GM21381 (cell line): ENCODE results near the gene ITGB8.

Experiments
- ATAC-seq: cut with Tn5 transposase; IDR thresholded peaks from one replicate; pipeline ENCODE4 v1.9.1; 2021; ENCODE audit warnings: mild to moderate bottlenecking, moderate library complexity; ENCODE audit not compliant: unreplicated experiment

ITGB8 gene

DNA sequence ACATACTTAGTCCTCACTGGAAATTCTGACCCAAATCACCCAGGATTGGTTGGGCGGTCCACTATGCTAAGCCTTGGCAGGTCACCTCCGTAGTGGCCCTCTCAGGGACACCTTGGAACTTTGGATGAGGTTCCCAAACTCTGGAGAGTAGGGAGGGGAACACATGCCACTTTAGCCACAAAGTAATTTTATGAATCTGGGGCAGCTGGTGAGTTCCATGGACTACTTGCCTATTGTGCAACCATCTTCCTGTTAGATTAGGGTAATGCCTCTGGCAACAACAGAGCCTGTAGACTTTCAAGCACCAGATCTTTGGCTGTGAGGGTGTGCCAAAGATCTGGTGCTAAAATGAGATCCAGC, 77.7 kb downstream of the ITGB8 start:
- ATAC-seq = no peak

- ATAC-seq = no peak
Observed at GRCh38 chr7:20409961-20410360, 79.3 kb downstream of the ITGB8 start.

DNA sequence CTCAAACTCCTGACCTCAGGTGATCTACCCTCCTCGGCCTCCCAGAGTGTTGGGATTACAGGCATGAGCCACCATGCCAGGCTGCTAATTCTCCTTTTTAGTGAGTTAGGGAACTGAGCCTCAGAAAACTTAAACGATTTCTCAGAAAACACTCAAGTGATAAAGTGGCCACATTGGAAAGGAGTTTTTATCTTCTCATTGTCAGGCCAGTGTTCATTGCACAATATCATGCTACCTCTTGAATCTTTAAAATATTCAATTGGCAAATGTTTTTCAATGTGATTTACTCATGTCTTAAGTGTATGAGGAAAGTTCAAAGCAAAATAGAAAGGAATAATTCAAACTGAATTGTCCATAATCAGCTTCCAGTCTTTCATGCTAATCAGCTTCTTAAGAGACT, 80.7 kb downstream of the ITGB8 start:
- ATAC-seq = no peak

GRCh38 chr7:20412032-20412431, 81.3 kb downstream of the ITGB8 start:
- ATAC-seq = no peak

GRCh38 chr7:20417260-20417659, 86.6 kb downstream of the ITGB8 start:
- no peak for ATAC-seq

GRCh38 chr7:20417675-20418382, 87.1 kb downstream of the ITGB8 start:
- no peak for ATAC-seq

DNA sequence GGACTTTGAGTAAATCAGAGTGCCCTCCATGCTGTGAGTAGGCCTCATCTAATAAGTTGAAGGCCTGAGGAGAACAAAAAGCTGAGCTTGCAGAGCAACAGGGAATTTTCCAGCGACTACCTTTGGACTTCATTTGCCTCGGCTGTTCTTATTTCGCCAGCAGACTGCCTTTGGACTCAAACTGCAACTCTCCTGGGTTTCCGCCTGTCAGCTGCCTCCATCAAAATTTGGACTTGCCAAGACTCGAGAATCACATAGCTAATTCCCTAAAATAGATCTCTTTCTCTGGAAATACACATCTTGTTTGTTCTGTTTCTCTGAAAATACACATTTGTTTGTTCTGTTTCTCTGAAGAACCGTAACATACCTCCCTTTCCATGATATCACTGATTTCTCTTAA, 93.8 kb downstream of the ITGB8 start:
- no peak for ATAC-seq

GRCh38 chr7:20430664-20431063, 100.0 kb downstream of the ITGB8 start:
- no peak for ATAC-seq

GRCh38 chr7:20431146-20431545, 100.4 kb downstream of the ITGB8 start:
- ATAC-seq = no peak

DNA sequence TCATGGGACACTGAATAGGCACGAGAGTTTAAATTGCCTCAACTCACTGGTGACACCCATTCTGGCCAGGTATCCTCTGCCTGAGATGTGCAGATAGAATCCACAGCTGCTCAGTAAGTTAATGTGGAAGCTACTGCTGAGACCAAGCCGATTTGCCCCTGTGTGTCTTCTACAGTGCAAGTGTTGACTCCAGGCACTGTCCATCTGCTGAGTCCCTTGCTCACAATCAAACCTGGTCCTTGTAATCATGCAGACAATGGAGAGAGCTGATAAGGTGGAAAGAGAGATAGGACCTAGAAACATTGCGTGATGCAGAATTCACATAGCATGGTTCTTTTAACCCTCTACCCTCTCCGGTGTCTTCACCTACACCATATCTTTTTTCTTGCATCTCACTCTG, 101.4 kb downstream of the ITGB8 start:
- ATAC-seq = no peak

GRCh38 chr7:20435305-20435704, 104.6 kb downstream of the ITGB8 start:
- ATAC-seq = no peak

DNA sequence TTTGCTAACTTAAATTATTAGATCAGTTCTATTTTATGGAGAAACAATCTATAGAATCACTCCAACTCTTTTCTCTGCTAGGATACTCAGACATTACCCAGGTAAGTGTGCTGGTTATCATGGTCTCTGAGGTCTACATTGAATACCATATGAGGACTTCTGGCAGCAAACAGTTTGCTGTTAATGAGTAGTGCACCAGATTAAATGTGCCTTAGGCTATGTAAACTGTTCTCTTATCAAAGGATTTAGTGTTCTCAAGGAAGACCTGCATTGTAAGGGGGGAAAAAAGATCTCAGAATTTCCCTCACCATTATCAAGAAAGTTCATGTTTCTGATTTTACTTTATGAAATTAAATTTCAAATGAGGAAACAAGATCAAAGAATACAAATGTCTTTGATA, 107.5 kb downstream of the ITGB8 start:
- ATAC-seq = no peak

GRCh38 chr7:20438694-20439376, 108.1 kb downstream of the ITGB8 start:
- ATAC-seq = peak; percentile 80

- no peak for ATAC-seq
Observed at GRCh38 chr7:20439416-20440185, 108.9 kb downstream of the ITGB8 start.

- no peak for ATAC-seq
Observed at GRCh38 chr7:20440472-20441105, 109.9 kb downstream of the ITGB8 start.

- ATAC-seq = no peak
Observed at GRCh38 chr7:20441346-20441745, 110.6 kb downstream of the ITGB8 start.

- no peak for ATAC-seq
Observed at GRCh38 chr7:20441991-20442441, 111.3 kb downstream of the ITGB8 start.

- no peak for ATAC-seq
Observed at GRCh38 chr7:20442951-20443350, 112.3 kb downstream of the ITGB8 start.

DNA sequence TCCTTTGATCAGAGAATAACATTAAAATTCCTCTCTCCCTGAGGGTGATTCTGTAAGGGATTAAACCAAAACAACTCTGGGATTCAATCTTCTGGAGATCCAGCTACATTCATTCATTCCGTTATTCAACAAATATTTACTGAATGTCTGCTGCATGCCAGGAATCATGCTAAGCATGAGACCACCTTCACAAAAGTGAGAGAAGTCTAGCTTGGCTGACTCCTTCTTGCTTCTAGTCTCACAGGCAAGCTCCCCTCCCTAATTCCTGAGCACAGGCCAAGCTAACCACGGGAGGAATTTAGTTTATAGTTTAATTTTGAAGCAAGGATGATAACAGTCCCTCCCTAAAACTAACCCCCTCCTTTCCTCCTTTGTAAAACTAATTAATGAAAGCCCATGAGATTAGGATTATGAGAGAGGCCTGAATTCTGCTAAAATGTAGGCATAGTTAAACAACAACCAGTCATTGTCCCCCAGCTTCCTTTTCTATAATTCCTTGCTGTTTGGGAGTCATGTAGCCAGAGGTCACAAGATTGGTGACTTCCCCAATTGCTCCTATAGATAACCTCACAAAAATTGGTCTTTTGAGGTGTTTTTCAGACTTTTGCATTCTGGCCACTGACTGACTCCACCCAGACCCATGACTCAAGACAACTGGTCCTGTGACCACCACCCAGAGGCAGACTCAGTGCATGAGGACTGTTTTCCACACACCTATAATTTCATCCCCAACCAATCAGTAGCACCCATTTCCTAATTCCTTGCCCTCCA, 113.5 kb downstream of the ITGB8 start:
- ATAC-seq = no peak

- peak; percentile 80 for ATAC-seq
Observed at GRCh38 chr7:20447021-20447650, 116.4 kb downstream of the ITGB8 start.
